ENCODE data around the gene KIF19.

DNA sequence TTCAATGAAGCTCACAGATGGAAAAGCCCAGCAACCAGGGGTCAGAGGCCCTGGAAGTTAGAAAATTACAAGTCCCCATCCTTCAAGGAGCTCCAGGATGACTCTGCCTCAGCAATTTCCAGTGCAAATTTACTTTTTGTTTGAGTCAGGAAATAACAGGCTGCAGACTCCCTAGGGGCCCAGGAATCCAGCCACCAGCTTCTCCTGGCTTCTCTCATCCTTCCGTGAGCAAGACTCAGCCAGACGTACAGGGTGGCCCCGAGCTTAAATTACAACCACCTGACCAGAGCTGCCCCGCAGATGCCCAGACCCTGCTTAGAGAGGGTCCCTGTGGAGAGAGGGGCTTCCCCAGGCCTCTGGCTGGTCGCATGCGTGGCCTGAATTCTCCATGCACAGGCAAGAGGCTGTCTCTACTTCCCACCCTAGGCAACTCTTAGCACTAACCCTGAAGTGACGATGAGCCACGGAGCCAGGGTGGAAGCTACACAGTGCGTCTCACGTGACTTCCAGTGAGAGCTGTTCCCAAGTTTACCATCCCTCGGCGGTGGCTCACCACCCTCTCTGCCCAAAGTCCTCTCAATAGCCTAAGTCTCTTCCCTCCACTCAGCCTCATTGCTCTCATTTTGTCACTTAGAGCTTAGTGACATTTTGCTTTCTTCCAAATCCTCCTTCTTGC is 68.4 kb downstream of the KIF19 start:
- no peak for TF ChIP-seq POLR2A (IDR thresholded peaks at IDR 0.05)
- TF ChIP-seq, protein P1, sequence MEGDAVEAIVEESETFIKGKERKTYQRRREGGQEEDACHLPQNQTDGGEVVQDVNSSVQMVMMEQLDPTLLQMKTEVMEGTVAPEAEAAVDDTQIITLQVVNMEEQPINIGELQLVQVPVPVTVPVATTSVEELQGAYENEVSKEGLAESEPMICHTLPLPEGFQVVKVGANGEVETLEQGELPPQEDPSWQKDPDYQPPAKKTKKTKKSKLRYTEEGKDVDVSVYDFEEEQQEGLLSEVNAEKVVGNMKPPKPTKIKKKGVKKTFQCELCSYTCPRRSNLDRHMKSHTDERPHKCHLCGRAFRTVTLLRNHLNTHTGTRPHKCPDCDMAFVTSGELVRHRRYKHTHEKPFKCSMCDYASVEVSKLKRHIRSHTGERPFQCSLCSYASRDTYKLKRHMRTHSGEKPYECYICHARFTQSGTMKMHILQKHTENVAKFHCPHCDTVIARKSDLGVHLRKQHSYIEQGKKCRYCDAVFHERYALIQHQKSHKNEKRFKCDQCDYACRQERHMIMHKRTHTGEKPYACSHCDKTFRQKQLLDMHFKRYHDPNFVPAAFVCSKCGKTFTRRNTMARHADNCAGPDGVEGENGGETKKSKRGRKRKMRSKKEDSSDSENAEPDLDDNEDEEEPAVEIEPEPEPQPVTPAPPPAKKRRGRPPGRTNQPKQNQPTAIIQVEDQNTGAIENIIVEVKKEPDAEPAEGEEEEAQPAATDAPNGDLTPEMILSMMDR (IDR thresholded peaks at IDR 0.05) = no peak
